Keratinocyte (primary cell): ENCODE results near the gene SNX12.

ENCODE experiments used
- CTCF ChIP-seq, 3 experiments: IDR thresholded peaks in 1 of 3; conservative IDR thresholded peaks in 1 of 3; optimal IDR thresholded peaks in 1 of 3; 2 replicates in 2 of 3; 3 replicates in 1 of 3; pipeline versions ENCODE3 to v1.5.1; 2011; ENCODE audit warnings: low read length in 3 of 3, mild to moderate bottlenecking in 3 of 3, moderate library complexity in 2 of 3, control low read depth in 1 of 3, inconsistent platforms in 1 of 3; ENCODE audit not compliant: insufficient read depth in 2 of 3; ENCODE audit errors: extremely low read depth in 1 of 3
- EZH2 ChIP-seq: IDR thresholded peaks from one replicate; pipeline ENCODE4 v1.6.1; 2012; ENCODE audit warnings: inconsistent platforms, mild to moderate bottlenecking, low read length, moderate library complexity

- TF ChIP-seq CTCF (optimal IDR thresholded peaks at IDR 0.05 in 1 of 3, IDR thresholded peaks at IDR 0.05 in 1 of 3, conservative IDR thresholded peaks at IDR 0.05 in 1 of 3; ENCODE audit: extremely low read depth in 1 of 3, insufficient read depth in 2 of 3, low read length in 3 of 3), result no peak
- TF ChIP-seq EZH2, result no peak
Measured at GRCh38 chrX:71060127-71060526, 8.0 kb downstream of the SNX12 start.
